Fibroblast of pulmonary artery (primary cell): ENCODE results near the gene LDB2.

Experiments
- DNase-seq: peaks from one replicate; pipeline ENCODE4 v3.0.0-alpha.2; 2010; ENCODE audit warnings: low read depth
- H3K4me3 ChIP-seq: replicated peaks from 2 replicates; pipeline ENCODE4 v1.5.1; 2011; ENCODE audit warnings: low read depth, mild to moderate bottlenecking, control low read depth, low read length, moderate library complexity
- TF ChIP-seq, protein P1 (sequence below): IDR thresholded peaks from 2 replicates; pipeline ENCODE4 v1.5.1; 2011; ENCODE audit warnings: mild to moderate bottlenecking, control low read depth, low read length, inconsistent platforms; ENCODE audit errors: missing control alignments

Gene LDB2

DNA sequence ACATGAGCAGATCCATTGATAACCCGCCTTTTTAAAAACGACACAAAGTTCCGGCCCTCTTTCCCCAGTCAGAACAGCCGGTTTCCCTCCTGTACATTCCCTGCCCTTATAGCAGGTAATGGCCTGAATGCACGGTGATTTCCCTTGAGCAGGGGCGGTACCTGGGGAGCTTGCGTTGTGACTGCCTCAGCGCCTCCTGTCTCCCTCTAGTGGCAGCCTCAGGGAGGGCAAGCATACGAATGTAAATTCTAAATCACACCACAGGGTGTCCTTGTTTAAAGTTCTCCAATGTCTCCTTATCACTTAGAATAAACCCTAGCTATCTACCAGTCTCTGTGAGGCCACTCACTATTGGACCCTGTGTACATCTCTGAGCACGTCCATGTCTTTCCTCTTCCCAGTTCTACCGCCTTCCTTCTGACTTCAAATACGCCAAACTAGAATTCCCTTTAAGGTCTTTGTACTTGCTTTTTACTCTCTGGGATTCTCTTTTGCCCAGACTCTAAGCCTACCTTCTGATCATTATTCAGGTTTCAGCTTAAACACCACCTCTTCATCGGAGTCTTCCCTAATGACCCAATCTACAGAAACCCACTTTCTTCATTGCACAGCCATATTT is 18.4 kb upstream of the LDB2 start:
- peak; percentile 42 for DNase-seq

DNA sequence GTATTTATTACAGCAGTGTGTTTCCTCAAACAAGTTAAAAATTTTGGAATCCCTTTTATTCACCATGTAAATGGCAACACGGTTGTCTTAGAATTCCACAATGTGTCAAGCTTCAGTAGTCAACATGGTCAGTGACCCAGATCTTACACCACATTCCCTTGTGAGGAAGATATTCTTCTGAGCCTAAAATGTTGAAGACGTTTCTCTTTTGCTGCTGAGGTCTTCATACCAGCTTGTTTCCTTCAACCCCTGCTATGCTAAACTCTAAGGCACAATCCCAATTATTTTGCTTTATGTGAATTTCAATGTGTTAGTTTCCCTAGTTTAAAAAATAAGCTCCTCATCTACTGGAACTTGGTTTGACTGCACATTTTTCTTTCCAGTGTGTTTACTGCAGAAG is 17.6 kb upstream of the LDB2 start:
- TF ChIP-seq, protein P1, sequence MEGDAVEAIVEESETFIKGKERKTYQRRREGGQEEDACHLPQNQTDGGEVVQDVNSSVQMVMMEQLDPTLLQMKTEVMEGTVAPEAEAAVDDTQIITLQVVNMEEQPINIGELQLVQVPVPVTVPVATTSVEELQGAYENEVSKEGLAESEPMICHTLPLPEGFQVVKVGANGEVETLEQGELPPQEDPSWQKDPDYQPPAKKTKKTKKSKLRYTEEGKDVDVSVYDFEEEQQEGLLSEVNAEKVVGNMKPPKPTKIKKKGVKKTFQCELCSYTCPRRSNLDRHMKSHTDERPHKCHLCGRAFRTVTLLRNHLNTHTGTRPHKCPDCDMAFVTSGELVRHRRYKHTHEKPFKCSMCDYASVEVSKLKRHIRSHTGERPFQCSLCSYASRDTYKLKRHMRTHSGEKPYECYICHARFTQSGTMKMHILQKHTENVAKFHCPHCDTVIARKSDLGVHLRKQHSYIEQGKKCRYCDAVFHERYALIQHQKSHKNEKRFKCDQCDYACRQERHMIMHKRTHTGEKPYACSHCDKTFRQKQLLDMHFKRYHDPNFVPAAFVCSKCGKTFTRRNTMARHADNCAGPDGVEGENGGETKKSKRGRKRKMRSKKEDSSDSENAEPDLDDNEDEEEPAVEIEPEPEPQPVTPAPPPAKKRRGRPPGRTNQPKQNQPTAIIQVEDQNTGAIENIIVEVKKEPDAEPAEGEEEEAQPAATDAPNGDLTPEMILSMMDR = no peak
- no peak overlapping the region for H3K4me3 ChIP-seq
- DNase-seq = no peak

More for the DNA sequence above, 18.4 kb upstream of the LDB2 start:
- no peak overlapping the region for H3K4me3 ChIP-seq
- TF ChIP-seq, protein P1 = peak; percentile 80

DNA sequence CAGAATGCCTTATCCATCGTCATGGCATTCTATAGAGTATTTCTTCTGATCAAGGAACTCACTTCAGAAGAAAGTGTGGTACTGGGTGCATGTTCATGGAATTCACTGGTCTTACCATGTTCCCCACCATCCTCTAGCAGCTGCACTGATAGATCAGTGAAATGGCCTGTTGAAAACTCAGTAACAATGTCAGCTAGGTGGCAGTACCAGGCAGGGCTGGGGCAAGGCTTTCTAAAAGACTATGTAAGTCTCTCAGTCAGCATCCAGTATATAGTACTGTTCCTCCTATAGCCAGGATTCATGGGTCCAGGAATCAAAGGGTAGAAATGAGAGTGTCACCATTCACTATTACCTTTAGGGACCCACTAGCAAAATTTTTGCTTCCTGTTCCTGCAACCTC is 15.8 kb upstream of the LDB2 start:
- DNase-seq = peak; percentile 65
- TF ChIP-seq, protein P1 = peak; percentile 61
- H3K4me3 ChIP-seq = no peak overlapping the region

DNA sequence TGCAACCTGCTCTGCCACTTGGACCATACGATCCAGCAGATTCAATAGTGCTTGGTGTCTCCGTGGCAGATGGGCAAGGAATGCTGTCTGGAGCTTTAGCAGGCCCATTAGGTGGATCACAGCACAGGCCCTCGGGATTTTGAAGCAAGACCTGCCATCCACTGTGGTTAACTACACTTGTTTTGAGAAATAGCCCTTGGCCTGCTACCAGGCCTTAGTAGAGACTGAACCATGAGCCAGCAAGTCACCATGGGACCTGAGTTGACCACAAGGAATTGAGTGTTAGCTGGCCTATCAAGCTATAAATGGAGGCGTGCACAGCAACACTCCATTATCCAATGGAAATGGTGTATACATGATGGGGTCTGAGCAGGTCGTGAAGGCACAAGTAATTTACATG is 14.5 kb upstream of the LDB2 start:
- DNase-seq = no peak
- TF ChIP-seq, protein P1 = no peak
- no peak overlapping the region for H3K4me3 ChIP-seq

DNA sequence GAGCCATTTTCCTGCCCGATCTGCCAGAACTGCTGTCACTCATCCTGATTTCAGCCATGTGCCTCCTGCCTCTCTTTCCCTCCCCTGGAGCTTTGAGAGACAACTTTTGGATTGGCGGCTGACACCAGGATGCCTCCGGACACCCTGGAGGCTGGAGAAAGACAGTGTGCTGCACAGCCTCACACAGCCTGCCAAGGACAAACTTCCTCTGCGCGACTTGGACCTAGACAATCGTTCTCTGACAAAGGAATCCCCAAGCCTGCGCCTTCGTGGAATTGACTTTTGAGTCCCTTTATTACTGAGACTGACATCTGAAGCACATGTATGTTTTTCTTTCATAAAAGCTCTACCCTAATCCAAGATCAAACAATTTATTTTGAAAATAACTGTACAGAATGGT is 10.8 kb upstream of the LDB2 start:
- TF ChIP-seq, protein P1 = no peak
- DNase-seq = no peak
- no peak overlapping the region for H3K4me3 ChIP-seq

DNA sequence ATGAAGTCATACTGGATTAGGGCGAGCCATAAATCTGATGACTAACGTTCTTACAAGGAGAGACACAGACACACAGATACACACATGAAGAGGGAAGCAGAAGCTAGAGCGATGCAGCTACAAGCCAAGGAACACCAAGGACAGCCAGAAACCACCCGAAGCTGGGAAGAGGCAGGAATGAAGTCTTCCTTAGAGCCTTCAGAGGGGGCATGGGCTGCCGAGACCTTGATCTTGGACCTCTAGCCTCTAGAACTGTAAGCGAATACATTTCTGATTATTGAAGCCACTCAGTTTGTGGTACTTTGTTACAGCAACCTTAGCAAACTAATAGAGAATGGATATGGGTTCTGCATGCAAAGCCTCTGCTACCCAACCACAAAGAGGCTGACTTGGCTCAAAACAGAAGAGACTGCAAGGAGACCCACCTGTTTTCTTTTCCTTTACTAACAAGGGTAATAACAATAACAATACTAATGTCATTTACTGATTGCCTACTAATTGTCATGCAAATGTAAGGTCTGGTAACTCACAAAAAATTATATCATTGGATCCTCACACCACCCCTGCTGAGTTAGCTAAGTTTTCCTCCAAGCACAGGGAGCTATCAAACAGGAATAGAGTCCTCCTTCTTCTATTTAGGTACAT is 10.1 kb upstream of the LDB2 start:
- TF ChIP-seq, protein P1 = no peak
- no peak for DNase-seq

DNA sequence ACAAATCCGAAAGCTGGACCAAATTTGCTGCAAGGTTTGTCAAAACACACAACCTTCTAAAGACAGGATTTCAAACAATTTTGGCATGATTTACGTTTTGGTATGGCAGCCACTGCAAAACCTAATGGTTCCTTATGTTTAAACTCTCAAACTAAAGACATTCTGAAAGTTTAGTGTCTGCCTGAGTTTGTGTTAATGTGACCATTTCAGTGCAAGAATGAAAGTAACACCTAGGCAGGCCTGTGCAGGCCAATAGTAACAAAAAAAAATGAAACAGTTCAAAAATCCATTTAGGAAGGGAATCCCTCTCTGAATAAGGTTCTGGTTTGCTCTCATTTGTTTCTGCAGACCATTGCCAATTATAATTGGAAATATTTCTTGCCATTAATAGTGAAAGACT is 1.9 kb upstream of the LDB2 start:
- no peak overlapping the region for H3K4me3 ChIP-seq
- DNase-seq = no peak
- TF ChIP-seq, protein P1 = no peak

More for the DNA sequence above, 10.1 kb upstream of the LDB2 start:
- H3K4me3 ChIP-seq = no peak overlapping the region
